HG02588 (cell line): ENCODE results near the gene TOMM7.
"Not testable (repeated sequence)": the region's sequence is repeated elsewhere in the genome, so short reads cannot be mapped to it uniquely, and the experiment has no call there.

Source experiments
- ATAC-seq: cut with Tn5 transposase; IDR thresholded peaks from one replicate; pipeline ENCODE4 v1.9.1; 2021; ENCODE audit warnings: mild to moderate bottlenecking, moderate library complexity; ENCODE audit not compliant: unreplicated experiment

TOMM7 gene

DNA sequence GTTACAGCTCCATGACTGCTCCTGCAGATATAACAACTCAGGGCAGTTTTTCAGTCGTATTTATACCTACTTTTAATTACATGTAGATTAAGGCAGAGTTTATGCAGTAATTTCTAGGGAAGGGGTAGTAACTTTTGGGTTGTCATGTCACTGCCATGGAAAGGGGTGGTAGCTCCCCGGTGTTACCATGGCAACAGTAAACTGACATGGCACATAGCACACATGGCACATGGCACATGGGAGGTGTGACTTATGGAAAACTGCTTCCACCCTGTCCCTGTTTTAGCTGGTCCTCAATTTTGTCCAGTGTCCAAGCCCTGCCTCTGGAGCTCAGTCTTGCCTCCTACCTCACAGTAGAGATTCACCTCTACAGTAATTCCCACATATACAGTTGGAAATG lies 3.9 kb upstream of the TOMM7 start:
- ATAC-seq, result no peak

DNA sequence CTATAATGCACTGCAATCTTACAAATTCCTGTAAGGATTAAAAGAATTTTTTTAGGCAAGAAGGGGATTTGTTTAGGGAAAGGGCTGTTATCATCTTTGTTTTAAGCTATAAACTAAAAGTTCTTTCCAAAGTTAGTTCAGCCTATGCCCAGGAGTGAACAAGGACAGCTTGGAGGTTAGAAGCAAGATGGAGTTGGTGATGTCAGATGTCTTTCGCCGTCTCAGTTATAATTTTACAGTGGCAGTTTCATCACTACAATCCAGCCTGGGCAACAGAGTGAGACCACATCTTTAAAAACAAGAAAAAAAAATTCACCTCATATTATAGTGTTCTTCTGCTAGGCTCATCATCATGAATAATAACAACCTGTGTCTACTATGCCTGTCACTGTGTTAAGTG lies 2.1 kb upstream of the TOMM7 start:
- no peak for ATAC-seq

DNA sequence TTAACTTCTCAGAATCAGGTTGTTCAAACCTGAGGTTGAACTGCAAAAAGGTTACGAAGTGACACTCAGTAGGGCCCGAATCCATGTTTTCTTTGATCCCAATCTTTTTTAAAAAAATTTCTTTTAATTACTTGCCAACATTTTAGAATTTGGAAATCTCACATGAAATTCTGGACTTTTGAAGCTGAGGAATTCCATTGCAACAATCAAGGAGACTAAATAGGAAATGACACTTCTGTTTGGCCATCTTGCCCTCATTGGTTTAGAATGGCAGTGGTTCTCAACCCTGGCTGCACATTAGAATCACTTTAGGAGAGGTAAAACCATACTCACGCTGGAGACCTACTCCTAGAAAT lies 471 bp upstream of the TOMM7 start:
- no peak for ATAC-seq

DNA sequence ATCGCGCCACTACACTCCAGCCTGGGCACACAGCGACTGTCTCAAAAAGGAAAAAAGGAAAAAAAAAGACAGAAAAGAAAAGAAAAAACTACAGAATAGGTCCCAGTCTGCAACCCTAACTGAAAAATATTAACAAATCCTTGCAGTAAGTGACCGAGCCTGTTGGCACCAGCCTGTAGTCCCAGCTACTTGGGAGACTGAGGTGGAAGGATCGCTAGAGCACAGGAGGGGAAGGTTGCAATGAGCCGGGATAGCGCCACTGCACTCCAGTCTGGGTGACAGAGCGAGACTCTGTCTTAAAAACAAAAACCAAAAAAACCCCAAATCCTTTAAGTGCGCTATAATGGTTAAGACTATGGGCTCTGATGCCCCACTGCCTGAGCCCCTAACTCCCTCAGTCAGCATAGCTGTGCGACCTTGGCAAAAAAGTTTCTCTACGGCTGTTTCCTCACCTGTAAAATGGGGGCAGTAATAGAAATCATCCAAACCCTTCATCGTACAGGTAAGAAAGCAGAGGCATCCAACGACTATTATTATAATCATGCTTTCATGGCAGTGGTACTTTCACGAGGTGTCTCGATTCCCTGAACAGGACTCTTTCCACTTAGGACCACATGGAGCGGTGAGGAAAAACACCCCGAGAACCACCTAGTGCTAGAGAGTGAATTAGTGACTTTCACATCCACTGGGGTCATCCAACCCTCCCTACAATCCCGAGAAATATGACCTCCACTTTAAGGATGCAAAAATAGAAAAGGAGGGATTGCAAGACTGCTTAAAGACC lies 755 bp downstream of the TOMM7 start:
- no peak for ATAC-seq

DNA sequence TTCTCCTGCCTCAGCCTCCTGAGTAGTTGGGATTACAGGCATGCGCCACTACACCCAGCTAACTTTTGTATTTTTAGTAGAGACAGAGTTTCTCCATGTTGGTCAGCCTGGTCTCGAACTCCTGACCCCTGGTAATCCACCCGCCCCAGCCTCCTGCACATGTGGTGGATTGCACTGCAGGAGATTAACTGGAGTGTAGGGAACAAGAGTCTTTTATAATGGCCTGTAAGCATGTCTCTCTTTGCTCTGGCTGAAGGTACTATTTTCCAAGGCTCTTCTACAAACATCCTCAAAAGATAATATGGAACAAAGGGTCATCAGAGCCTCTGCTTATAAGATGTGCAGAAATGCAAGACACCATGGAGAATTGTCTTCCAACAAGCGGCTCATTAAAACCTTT lies 3.2 kb downstream of the TOMM7 start:
- ATAC-seq, result no peak

DNA sequence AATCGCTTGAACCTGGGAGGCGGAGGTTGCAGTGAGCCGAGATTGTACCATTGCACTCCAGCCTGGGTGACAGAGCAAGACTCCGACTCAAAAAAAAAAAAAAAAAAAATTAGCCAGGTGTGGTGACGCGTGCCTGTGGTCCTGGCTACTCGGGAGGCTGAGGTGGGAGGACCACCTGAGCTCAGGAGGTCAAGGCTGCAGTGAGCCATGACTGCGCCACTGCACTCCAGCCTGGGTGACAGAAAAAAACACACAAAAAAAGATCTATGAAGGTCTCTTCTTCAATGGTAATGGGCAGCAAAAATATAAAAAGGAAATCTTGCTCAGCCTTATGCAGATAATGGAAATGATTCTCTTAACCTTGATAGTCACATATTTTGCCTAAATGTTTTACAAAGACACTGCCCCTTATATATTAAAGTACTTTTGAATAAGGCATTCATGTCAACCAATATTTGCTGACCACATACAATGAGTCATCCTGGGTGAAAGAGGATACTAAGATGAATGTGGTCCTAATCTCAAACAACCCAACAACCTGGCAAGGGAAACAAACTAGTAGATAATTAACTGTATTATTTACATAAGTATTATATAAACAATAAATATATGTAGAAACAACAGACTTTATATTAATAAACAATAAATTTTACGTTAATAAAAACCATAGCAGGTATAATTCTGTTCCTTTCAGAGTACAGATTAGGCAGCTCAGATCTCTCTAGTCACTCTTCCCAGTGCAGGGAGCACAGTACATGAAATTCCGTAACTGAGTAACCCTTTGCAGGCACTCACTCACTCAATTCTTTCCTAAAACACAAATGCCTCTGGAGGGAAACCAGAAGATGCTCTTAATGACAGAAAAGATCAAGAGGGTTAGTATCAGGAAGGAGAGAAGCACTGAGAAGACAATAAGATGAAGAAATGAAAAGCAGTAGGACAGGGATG lies 8.1 kb downstream of the TOMM7 start:
- ATAC-seq, result no peak

DNA sequence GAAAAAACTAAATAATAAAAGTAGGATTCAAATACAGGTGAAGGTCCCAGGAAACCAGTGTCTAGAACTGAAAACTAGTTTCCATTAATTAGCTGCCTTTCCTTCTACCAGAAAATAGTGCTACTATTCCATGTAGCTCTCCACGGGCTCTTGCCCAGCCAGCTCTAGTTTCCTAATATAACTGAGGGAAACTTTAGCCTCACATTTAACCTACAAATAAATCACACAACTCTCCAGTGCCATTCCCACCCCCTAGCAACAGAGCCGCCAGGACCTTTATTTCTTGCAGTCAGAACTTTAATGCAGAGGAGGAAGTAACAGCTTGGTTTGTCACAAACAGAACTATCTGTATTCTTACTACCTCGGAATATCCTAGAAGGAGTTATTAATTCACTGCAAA lies 10.3 kb downstream of the TOMM7 start:
- ATAC-seq, result no peak

DNA sequence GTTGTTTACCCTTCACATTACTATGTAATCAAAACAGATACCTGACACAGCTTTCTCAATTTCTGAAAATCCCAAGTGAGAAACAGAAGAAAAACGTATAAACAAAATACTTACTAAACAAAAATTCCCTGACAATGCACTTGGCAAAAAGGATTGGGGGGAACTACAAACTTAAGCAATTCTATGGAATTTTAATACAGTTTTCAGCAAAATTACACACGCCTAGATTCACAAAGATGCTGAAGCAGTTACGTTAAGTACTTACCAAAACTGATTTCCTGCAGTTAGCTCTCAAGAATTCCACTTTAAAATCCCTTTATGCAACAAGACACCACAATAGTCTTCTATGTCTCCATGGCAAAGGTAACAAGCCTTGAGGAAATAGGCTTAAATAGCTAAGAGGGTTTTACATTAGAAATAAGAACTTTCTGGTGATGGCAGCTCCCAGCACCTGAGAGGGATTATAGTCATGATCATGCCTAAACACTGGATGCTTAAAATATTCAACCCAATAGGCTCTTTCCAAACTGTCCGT lies 10.8 kb downstream of the TOMM7 start:
- ATAC-seq, result no peak

DNA sequence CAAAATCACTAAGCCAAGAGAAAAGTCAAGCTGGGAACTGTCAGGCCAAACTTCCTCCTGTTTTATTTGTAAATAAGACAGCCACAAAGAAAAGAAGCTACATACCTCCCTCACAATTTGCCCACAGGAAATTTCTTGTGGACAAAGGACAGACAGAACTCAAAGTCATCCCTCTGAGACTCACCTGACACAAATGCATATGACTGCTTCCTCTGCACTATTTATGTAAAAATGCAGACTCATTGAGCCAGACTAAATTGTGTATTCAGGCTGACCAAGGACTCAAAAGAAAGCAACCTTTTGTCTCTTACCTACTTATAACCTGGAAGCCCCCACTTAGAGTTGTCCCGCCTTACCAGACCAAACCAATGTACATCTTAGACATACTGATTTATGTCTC lies 11.8 kb downstream of the TOMM7 start:
- no peak for ATAC-seq

DNA sequence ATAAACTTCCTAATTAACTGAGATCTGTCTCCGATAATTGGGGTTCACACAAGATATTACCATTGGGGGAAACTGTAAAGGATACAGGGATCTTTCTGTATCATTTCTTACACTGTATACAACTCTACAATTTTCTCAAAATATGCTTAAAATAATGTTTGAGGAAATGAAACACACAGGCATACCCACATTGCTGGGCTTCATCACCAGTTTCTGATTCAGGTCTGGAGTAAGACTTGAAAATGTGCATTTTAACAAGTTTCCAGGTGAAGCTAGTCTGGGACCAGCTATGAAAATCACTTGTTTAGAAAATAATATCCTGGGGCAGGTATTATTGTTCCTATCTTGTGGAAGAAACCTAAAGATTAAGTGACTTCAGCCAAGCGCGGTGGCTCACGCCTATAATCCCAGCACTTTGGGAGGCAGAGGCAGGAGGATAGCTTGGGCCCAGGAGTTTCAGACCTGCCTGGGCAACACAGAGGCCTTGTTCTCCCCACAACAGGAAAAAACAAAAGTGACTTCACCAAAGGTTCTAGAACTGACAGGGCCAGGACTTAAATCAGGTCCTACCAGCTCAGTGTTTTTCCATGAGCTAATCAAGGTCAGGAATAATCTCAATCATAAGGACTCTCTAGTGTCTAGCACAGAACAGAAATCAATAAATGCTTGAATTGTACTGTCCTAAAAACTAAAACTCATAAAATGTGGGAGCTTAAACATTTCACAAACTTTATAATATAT lies 12.6 kb downstream of the TOMM7 start:
- ATAC-seq, result no peak

DNA sequence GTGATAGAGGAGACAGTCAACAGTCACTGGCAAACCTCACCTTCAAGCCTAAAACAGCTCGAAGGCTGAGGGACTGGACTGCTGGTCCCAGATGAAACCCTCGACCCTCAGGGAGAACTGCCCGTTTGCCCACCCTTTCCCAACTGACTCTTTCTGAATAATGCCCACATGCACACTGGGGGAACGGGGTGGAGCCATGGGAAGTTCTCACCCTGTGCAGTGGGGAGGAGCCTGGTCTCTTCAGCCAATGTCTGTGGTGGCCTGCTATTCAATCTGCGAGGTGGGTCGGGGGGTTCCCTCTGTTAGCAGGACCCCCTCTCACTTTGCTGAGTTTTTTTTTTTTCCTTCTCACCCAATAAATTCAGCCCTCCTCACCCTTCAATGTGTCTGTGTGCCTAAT lies 14.5 kb downstream of the TOMM7 start:
- no peak for ATAC-seq

DNA sequence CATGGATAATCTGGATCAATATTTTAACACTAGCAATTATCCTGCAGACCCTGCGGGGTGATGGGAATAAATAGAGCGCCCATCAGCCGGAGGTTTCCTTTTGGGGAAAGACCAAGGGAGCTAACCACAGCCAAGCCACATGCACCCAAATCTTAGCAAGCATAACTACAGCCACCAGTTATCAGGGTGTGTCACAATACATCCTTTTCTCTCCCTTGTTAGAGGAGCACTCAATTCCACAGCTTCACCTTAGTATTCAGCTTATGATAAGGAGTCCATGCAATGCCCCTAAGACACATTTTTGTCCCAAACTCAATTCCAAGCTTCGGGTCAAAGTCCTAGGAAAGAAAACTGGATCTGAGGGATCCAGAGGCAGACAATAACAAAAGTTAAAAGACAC lies 15.9 kb downstream of the TOMM7 start:
- no peak for ATAC-seq

DNA sequence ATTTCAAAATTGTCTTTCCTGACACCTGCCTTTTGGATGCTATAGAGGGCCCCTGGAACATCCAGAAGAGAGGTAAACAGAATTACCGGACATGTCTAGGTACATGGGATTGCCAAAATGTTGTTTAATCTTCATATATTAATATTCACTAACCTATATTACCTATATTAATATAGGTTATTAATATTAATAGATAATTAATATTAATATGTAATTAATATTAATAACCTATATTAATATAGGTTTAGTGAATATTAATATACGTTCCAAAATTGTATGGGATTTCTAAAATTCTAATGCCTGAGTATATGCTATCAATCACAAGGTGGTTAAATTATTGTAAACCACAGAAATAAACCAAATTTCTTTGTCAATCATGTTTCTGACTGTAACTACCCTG lies 17.4 kb downstream of the TOMM7 start:
- ATAC-seq, result no peak

DNA sequence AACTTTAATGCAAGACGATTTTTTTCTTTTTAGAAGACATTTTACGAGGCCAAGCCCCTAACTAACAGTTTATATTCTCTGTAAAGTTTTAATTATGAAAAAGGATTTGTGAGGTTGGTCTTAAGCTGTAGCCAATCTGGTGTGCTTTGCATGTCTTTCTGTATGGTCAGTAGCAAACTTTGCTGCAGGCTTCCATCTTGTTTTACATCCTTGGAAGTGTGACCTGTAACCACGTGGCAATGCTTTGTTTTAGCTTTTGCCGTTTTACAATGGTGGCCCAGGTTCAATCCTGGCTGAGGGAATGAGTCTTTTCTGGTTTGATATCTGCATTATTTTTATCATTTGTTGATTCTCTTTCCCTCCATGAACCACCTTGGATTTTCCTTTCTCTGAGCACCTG lies 19.8 kb downstream of the TOMM7 start:
- not testable (repeated sequence) for ATAC-seq

DNA sequence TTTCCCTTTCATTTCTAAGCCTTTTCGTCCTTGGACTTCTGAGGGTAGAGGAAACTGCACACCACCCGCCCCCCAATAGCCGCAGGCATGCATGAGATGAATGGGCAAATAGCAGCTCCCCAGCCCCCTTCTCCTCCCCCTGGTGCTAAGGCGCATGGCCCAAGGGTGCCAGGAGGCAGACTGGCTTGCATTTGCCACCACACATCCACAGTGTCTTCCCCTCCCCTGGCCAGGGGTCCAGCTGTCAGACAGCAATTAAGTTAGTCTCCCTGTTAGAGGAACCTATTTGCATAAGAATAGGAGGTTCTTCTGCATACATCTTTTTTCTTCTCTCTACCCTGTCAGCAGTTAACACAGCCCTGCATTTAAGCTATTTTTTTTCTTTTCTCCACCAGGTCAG lies 20.2 kb downstream of the TOMM7 start:
- no peak for ATAC-seq

DNA sequence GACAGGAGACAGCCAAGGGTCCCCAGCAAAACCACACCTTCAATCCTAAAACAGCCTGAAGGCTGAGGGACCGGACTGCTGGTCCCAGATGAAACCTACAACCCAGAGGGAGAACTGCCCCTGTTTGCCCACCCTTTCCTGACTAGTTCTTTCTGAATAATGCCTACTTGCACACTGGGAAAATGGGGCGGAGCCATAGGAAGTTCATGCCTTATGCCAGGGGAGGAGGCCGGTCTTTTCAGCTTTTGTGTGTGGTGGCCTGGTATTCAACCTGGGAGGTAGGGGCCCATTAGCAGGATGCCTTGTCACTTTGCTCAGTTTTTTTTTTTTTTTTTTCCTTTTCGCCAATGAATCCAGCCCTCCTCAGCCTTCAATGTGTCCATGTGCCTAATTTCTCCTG lies 20.7 kb downstream of the TOMM7 start:
- ATAC-seq, result no peak

DNA sequence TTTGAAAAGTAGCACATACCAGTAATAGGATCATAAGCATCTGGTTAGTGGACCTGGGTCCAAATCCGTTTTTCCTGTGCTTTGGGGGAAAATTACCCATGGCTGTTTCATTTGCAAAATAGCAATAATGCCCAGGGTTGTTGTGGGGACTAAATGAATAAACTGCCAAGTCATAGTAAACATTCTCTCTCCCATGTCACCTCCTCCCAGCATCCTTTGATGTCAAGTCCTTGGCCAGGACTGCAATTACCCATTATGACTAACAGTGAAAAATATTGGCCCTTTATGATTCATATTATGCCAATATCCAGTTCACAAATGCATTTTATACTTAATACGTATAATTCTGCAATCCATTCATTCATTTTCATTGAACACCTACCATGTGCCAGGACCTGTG lies 23.0 kb downstream of the TOMM7 start:
- ATAC-seq, result no peak

DNA sequence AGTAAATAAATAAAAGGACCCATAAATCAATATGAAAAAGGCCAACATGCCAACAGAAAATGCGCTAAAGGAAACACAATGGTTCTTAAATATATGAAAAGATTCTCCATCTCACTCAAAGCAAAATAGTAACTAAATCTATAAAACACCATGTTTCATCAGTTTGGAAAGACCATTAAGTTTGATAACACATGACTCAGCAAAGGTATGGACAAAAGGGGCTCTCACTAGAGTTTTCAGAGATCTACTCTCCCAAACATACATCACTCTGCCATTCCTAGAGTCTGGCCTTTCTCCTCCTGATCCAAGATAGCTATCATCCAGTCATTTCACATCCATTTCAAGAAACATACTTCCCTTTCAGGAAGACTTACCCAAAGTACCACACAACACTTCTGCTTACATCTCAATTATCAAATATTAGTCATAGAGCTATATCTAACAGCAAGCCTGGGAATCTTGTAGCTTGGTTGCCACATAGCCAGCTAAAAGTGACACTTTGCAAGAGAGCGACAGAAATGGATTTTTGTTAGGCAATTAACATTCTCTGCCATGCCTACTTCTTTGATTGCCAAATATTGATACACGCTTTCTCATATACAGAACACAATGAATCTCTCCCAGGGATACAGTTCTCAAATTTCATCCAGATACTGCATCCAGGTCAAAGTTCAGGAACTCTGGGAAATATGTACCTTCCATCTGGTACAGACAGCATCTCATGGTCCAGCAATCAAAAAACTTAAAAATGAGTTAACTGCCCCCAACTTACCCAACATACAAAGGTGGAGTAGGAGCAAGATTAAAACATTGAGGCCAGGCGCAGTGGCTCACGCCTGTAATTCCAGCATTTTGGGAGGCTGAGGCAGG lies 28.8 kb downstream of the TOMM7 start:
- no peak for ATAC-seq

DNA sequence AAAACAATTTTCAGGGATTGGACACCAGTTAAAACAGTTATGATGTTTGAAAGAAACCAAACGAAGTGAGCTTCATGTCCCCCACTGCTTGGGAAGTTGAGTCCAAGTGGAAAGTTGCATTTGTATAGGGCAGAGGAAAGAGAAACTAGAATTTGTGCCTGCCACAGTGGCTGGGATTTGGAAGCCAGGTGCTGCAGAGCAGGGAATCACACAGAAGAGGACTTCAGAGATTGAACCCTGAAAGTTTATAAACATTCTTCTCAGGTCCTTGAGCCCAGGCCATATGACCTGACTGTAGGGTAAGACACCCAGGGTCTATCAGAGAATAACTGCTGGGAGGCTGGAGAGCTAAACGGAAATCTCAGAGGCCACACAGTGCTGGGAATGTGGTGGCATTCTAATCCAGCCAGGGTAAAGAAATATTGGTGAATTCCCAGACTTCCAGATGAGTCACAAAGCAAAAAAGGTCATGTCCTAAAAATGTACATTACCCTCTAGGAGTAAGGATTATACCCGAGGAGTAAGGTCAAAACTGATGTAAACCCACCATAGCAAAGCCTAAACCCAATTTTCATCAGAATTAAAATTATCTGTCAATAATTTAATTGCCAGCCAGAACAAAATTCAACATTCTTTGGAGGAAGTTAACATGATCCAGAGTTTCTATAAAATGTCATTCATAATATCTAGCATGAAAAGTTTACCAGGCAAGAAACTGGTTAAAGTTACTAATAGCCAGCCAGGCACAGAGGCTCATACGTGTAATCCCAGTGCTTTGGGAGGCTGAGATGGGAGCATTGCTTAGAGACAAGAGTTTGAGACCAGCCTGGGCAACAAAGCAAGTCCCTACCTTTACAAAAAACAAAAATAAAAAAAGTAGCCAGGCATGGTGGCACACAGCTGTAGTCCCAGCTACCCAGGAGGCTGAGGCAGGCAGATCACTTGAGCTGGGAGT lies 31.2 kb downstream of the TOMM7 start:
- no peak for ATAC-seq
